GM12801 (cell line): Measurements from ENCODE around the gene LRRC4C.

Experiments used
- CTCF ChIP-seq: IDR thresholded peaks from one replicate; pipeline ENCODE4 v1.5.1; 2011; ENCODE audit warnings: control low read depth; ENCODE audit not compliant: insufficient read length; ENCODE audit errors: extremely low read depth

LRRC4C gene

GRCh38 chr11:40924915-40925314 is 534.5 kb downstream of the LRRC4C start:
- TF ChIP-seq CTCF: no peak

GRCh38 chr11:40921246-40921645 is 538.2 kb downstream of the LRRC4C start:
- no peak for TF ChIP-seq CTCF

- no peak for TF ChIP-seq CTCF
Measured at GRCh38 chr11:40894501-40894900, 565.0 kb downstream of the LRRC4C start.

- TF ChIP-seq CTCF: no peak
Measured at GRCh38 chr11:40885250-40885954, 574.0 kb downstream of the LRRC4C start.

- TF ChIP-seq CTCF: no peak
Measured at GRCh38 chr11:40882301-40882700, 577.2 kb downstream of the LRRC4C start.

GRCh38 chr11:40879911-40880310 is 579.5 kb downstream of the LRRC4C start:
- TF ChIP-seq CTCF: no peak

- no peak for TF ChIP-seq CTCF
Measured at GRCh38 chr11:40877981-40878380, 581.5 kb downstream of the LRRC4C start.

- TF ChIP-seq CTCF: no peak
Measured at GRCh38 chr11:40877256-40877655, 582.2 kb downstream of the LRRC4C start.
